Thymus (tissue), 11 donors: ENCODE measurements around the gene RGS6. TPM values are rescaled to one million over a fixed set of nuclear protein-coding genes. Genes with fewer than 3 reads are reported as not detected.

Source experiments
- DNase-seq, 9 donors: peaks; one replicate each; pipeline ENCODE4 v3.0.0-alpha.2; 2013; ENCODE audit warnings: low spot score in 9 of 9, low read depth in 6 of 9, missing footprints in 1 of 9
- H3K27ac ChIP-seq, 2 donors: one replicate each; pipeline ENCODE4 v1.5.1; 2013; ENCODE audit warnings: control low read depth in 1 of 2, low read depth in 1 of 2, low read length in 1 of 2, mild to moderate bottlenecking in 1 of 2, moderate library complexity in 1 of 2
- H3K27me3 ChIP-seq, 2 donors: one replicate each; pipeline ENCODE4 v1.5.1; 2013; ENCODE audit warnings: low read length in 1 of 2; ENCODE audit not compliant: control insufficient read depth in 2 of 2, insufficient read depth in 1 of 2
- H3K36me3 ChIP-seq, 2 donors: one replicate each; pipeline ENCODE4 v1.5.1; 2013; ENCODE audit warnings: low read length in 1 of 2, mild to moderate bottlenecking in 1 of 2, moderate library complexity in 1 of 2; ENCODE audit not compliant: control insufficient read depth in 2 of 2, insufficient read depth in 2 of 2
- H3K4me1 ChIP-seq, 2 donors: one replicate each; pipeline ENCODE4 v1.5.1; 2013; ENCODE audit warnings: low read length in 2 of 2; ENCODE audit not compliant: control insufficient read depth in 2 of 2, insufficient read depth in 2 of 2
- H3K4me3 ChIP-seq, 2 donors: one replicate each; pipeline ENCODE4 v1.5.1; 2013; ENCODE audit warnings: low read length in 2 of 2, control low read depth in 1 of 2, mild to moderate bottlenecking in 1 of 2
- H3K9me3 ChIP-seq, 2 donors: one replicate each; pipeline ENCODE4 v1.5.1; 2013; ENCODE audit warnings: low read length in 1 of 2, mild to moderate bottlenecking in 1 of 2; ENCODE audit not compliant: control insufficient read depth in 2 of 2, insufficient read depth in 1 of 2
- WGBS: extraction: QIAGEN DNeasy Blood & Tissue Kit; methylation state at CpG from one replicate; pipeline ENCODE4 v1.1.7; 2013; 5-methylcytosine and 5-hydroxymethylcytosine counted together
- polyA plus RNA-seq: library from polyadenylated mRNA; stranded (reverse); fragments of 200-250 nt; gene quantifications from one replicate; pipeline ENCODE4 v1.2.3, GENCODE V29; 2013
- total RNA-seq: library from RNA; stranded (reverse); fragments of 120-200 nt; gene quantifications from one replicate; pipeline ENCODE4 v1.2.4, GENCODE V29; 2013
- donor health status: healthy.

The RGS6 gene
- total and polyA plus RNA-seq, 2 donors, result 0.28 to 0.80 TPM

DNA sequence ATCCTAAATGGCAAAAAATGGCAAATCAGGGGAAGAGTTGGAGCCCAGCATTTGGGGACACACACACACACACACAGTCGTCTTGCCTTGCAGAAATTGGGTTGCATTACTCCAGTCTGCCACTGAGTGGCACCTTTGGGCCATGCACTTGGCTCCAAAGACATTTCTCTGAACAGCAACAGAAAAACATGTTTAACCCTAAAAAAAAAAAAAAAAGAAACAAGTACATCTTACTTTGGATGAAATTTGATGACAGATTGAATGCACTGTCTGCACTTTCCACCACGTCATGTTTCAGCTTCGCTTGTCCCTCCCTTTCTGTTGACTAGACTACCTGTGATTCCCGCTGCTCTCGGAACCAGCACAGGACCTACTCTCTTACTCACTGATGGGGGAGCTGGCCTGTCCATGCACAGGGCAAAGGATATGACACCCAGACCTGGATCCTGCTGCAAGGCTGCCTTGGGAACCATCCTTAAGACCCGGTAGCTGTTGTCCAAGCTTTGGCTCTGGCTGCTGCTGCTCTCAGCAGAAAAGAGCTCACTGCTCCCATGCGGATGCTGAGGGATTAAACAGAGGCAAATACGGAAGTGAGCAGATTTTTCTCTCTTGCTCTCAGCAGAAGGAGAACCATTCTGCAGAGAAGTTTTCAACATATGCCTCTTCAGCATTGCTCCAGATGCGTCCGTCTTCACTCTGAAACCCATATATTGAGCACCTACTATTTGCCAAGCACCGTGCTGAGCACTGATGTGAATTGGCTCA is 584.9 kb downstream of the RGS6 start:
- Histone ChIP-seq H3K4me1 (peaks cover 16 to 35% of the 10 kb centered on the region in 2 donors), H3K27ac (no peak overlapping the region), H3K9me3 (peaks cover 0 to 2% of the 10 kb centered on the region in 2 donors), H3K4me3 (no peak overlapping the region), H3K36me3 (no peaks in the 10 kb centered on the region), H3K27me3 (no peaks in the 10 kb centered on the region)
- DNase-seq, result peak; percentile 51 to 88 (median 72)
- WGBS, result 69% methylated on average over 11 of the region's 11 CpGs

DNA sequence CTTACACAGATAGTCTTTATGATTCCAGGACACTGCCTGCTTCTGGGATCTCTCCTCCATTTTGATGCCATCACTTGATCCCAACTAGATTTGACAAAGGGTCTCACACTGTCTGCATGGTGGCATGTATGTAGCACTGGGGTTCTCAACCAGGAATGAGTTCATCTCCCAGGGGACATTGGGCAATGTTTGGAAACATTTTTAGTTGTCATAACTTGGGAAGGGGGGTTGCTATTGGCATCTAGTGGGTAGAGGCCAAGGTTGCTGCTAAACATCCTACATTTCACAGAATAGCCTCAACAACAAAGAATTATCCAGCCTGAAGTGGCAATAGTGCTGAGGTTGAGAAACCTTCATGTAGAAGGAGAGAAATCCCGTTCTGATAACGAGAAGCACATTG is 585.5 kb downstream of the RGS6 start:
- no peaks in the 10 kb centered on the region for H3K36me3 ChIP-seq
- H3K9me3 ChIP-seq, result peaks cover 0 to 2% of the 10 kb centered on the region in 2 donors
- DNase-seq, result no peak
- H3K27ac ChIP-seq, result no peak overlapping the region
- peaks cover 16 to 35% of the 10 kb centered on the region in 2 donors for H3K4me1 ChIP-seq
- WGBS, result 92% methylated on average over 2 of the region's 2 CpGs
- H3K4me3 ChIP-seq, result no peak overlapping the region
- no peaks in the 10 kb centered on the region for H3K27me3 ChIP-seq

DNA sequence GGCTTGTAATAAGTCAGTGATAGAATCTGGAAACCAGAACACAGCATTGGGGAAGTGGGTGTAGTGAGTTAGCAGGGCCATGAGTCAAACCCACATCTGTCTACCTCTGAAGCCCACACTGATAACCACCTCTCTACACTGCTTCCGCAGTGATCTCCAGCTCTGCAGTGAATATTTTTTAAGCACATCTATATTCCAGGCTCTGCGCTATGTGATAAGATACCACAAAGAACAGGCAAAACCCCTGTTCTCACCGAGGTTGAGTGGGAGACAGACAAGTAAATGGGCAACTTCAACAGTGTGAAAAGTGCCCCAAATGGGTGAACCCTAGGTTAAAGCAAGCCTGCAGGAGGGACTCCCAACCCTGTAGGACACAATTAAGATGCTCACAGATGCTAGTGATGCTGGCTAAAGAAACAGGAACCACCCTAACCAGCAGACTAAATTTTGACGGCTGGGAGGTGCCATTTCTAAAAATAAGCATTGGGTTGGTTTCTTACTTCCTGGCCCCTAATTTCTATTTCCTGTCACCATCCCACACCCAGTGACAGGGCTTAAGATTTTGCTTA is 586.7 kb downstream of the RGS6 start:
- 7% methylated on average over 4 of the region's 4 CpGs for WGBS
- no peaks in the 10 kb centered on the region for H3K27me3 ChIP-seq
- peak in 3 of 9 donors; percentile 43 to 75 (median 55) for DNase-seq
- H3K36me3 ChIP-seq, result no peaks in the 10 kb centered on the region
- no peak overlapping the region for H3K4me3 ChIP-seq
- H3K9me3 ChIP-seq, result peaks cover 0 to 2% of the 10 kb centered on the region in 2 donors
- peaks cover 16 to 35% of the 10 kb centered on the region in 2 donors for H3K4me1 ChIP-seq
- H3K27ac ChIP-seq, result peak overlapping the region; percentile 61 to 73

DNA sequence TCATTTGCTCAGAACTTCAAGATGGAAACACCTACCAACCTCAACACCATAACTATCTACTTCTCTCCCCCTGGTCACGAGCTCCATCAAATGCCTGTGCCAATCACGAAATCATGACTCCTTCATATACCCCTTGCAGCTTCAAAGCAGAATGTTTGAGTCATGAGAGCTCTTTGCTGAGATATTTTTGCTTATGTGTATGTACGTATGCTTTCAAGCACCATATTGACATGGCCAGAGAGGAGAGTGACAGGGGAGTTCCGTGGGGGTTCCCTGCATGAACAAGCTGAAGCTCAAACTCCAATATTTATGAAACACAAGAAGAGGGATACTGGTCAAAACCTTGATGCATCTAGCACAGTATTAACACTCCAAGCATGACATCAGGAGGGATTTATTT is 587.3 kb downstream of the RGS6 start:
- 30% methylated on average over 4 of the region's 4 CpGs for WGBS
- H3K4me1 ChIP-seq, result peaks cover 16 to 33% of the 10 kb centered on the region in 2 donors

DNA sequence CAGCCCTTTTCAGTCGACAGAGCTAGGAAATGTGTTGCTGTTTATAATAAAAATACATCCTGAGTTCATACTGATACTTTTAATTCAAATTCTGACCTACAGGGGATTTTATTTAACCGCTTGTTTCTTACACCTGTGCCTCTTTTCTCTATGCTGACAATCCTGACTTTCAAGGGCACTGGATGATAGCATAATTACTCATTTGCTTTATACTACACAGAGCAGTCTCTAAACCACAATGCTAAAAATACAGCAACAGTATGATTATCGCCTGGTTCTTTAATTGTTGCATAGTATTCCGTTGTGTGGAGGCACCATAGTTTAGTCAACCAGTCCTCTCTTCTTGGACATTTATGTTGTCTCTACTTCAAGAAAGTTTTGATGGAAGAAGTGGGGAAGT is 588.8 kb downstream of the RGS6 start:
- no peak for DNase-seq
- Histone ChIP-seq H3K27me3 (no peaks in the 10 kb centered on the region), H3K27ac (no peak overlapping the region), H3K4me1 (peaks cover 16 to 35% of the 10 kb centered on the region in 2 donors), H3K36me3 (no peaks in the 10 kb centered on the region), H3K4me3 (no peak overlapping the region), H3K9me3 (peaks cover 0 to 2% of the 10 kb centered on the region in 2 donors)
- WGBS, result 94% methylated on average over 4 of the region's 4 CpGs

More for the DNA sequence above, 587.3 kb downstream of the RGS6 start:
- Histone ChIP-seq H3K9me3 (peaks cover 0 to 2% of the 10 kb centered on the region in 2 donors), H3K27ac (no peak overlapping the region), H3K27me3 (no peaks in the 10 kb centered on the region), H3K4me3 (no peak overlapping the region), H3K36me3 (no peaks in the 10 kb centered on the region)
- DNase-seq, result peak in 1 of 9 donors; percentile 41

DNA sequence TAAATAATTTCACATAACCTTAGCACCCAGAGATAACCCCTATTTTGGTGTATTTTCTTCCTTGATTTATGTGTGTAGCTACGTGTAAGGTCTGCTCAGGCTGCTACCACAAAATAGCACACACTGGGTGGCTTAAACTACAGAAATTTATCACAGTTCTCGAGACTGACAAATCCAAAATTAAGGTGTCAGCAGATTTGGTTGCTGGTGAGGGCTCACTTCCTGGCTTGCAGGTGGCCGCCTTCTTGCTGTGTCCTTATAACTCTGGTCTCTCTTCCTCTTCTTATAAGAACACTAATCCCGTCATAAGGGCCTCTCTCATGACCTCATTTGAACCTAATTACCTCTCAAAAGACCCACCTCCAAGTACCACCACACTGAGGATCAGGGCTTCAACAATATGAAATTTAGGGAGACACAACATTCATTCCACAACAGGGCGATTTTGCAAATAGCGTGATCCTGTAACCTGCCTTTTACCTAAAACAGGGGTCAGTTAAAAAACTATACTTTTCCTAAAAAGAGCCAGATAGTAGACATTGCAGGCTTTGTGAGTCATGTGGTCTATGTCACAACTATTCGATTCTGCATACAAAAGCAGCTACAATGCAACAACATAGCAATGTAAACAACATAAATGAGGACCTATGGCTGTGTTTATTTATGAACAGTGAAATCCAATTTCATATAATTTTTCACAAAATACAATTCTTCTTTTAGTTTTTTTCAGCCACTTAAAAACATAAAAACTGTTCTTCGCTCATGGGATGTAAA is 589.9 kb downstream of the RGS6 start:
- no peak overlapping the region for H3K4me3 ChIP-seq
- H3K9me3 ChIP-seq, result peaks cover 0 to 2% of the 10 kb centered on the region in 2 donors
- no peaks in the 10 kb centered on the region for H3K36me3 ChIP-seq
- WGBS, result 88% methylated on average over 8 of the region's 8 CpGs
- DNase-seq, result no peak
- no peaks in the 10 kb centered on the region for H3K27me3 ChIP-seq
- no peak overlapping the region for H3K27ac ChIP-seq
- H3K4me1 ChIP-seq, result peaks cover 16 to 32% of the 10 kb centered on the region in 2 donors

DNA sequence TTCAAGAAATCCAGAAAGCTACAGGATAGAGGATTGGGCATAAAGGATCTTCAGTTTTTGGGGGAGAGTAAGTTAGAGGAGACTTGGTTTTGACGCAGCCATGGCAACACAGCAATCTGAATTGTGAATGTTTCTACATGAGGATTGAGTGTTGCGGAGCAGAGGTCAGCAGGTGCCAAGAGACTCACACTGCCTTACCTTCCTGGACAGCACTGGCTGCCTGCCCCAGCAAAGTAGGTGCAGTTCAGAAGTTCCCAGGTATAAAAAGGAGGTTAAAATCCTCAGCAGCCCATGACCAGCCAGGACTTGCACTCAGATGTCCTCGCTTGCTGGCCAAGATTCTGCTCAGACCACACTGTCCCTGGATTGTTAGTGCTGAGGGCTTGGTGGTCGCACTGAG is 590.6 kb downstream of the RGS6 start:
- Histone ChIP-seq H3K27ac (no peak overlapping the region), H3K4me1 (peaks cover 12 to 25% of the 10 kb centered on the region in 2 donors), H3K27me3 (no peaks in the 10 kb centered on the region), H3K9me3 (peaks cover 0 to 2% of the 10 kb centered on the region in 2 donors), H3K4me3 (no peak overlapping the region), H3K36me3 (no peaks in the 10 kb centered on the region)
- 98% methylated on average over 4 of the region's 4 CpGs for WGBS
- DNase-seq, result no peak

DNA sequence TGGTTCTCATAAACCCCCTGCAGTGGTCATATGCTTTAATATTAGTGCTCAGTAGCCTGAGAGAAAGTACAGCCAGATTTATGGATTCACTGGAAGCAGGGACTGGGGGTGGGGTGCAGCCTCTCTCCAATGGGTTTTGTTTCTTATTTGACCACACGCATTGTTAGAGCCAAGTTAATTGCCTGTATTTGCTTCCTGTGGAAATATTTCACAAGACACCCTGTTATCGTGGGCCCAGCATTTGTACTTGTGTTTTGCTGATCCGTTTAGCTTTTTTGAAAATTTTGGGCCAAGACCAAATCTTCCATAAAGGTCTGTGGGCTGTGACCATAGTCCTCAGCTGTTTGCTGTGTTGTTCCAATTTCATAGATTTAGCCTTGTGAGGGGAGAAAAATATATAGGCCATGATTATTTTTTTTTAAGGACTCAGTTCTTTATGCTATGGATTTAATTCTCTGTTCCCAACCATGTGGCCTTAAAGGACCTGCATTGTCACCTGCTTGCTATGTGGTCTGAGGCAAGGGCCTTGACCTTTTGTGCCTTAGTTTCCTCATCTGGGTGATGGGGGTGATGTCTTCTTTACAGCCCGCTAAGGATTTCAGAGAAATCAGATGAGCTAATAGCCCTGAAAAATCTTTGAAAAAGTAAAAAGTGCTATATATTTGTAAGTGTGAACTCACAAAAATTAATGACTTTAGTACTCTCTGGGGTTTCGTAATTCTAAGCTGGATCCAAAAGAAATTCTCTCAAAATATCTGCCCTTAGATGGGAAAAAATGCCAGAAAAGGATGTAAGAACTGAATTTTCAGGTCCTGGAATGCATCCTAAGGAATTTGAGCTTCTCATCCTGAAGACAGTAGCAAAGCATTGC is 591.4 kb downstream of the RGS6 start:
- peaks cover 8 to 24% of the 10 kb centered on the region in 2 donors for H3K4me1 ChIP-seq
- no peaks in the 10 kb centered on the region for H3K36me3 ChIP-seq
- WGBS, result 86% methylated on average over 5 of the region's 5 CpGs
- peaks cover 0 to 2% of the 10 kb centered on the region in 2 donors for H3K9me3 ChIP-seq
- no peaks in the 10 kb centered on the region for H3K27me3 ChIP-seq
- no peak overlapping the region for H3K27ac ChIP-seq
- no peak for DNase-seq
- no peak overlapping the region for H3K4me3 ChIP-seq
